Breast epithelium (tissue), 3 donors: ENCODE data around the gene KRT8.

ENCODE experiments used
- POLR2A ChIP-seq: fragments of 450-650 bp; IDR thresholded peaks from one replicate; pipeline ENCODE4 v1.6.1; 2016; ENCODE audit warnings: antibody characterized with exemption, mild to moderate bottlenecking, moderate library complexity
- TF ChIP-seq, protein P1 (sequence below), 3 donors: fragments of 450-650 bp; IDR thresholded peaks; one replicate each; pipeline ENCODE4 v1.5.1; 2016 to 2017; ENCODE audit warnings: antibody characterized with exemption in 3 of 3, mild to moderate bottlenecking in 3 of 3, moderate library complexity in 3 of 3

DNA sequence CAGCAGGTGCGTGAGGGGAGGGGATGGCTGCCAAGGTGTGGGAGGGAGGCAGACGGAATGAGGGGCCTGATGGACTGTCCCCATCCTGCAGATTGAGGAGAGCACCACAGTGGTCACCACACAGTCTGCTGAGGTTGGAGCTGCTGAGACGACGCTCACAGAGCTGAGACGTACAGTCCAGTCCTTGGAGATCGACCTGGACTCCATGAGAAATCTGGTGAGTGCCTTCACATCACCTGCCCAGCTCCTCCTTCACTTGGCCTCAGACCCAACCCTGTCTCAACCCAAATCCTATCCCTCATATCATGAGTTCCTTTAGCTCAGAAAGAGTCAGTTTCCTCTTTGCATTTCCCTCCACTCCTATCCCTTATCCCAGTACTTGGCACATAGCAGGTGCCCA, 46.8 kb upstream of the KRT8 start:
- TF ChIP-seq, protein P1, sequence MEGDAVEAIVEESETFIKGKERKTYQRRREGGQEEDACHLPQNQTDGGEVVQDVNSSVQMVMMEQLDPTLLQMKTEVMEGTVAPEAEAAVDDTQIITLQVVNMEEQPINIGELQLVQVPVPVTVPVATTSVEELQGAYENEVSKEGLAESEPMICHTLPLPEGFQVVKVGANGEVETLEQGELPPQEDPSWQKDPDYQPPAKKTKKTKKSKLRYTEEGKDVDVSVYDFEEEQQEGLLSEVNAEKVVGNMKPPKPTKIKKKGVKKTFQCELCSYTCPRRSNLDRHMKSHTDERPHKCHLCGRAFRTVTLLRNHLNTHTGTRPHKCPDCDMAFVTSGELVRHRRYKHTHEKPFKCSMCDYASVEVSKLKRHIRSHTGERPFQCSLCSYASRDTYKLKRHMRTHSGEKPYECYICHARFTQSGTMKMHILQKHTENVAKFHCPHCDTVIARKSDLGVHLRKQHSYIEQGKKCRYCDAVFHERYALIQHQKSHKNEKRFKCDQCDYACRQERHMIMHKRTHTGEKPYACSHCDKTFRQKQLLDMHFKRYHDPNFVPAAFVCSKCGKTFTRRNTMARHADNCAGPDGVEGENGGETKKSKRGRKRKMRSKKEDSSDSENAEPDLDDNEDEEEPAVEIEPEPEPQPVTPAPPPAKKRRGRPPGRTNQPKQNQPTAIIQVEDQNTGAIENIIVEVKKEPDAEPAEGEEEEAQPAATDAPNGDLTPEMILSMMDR (IDR thresholded peaks at IDR 0.05), result no peak
- no peak for TF ChIP-seq POLR2A
